Smooth muscle cell of the pulmonary artery (primary cell): Measurements from ENCODE around the gene MYOT. TPM values are rescaled to one million over a fixed set of nuclear protein-coding genes. Genes with fewer than 3 reads are reported as not detected.

Experiments used
- total RNA-seq: library from RNA; depleted of rRNA; stranded (reverse); fragments of >200 nt; gene quantifications from 2 replicates; pipeline ENCODE4 v1.2.3, GENCODE V29; 2014

Gene MYOT
- total RNA-seq: not detected in 2 replicates

GRCh38 chr5:137867664-137868063 is at the start of gene MYOT:
TSS of gene MYOT (plus strand) at chr5:137867860. CDS start at chr5:137870652, 2,792 bp downstream.

GRCh38 chr5:137888863-137889759 is 21.5 kb downstream of the MYOT start, which contains the start of gene PKD2L2:
TSS of gene PKD2L2 (plus strand) at chr5:137889457. CDS start at chr5:137889492, 35 bp downstream.

Other genes starting within 250 kb of the MYOT start
- gene KLHL3, start 131.8 kb upstream of the MYOT start, total RNA-seq: 3.6 and 4.2 TPM in 2 replicates
- gene HNRNPA0, start 113.5 kb upstream of the MYOT start, total RNA-seq: 11.0 and 11.7 TPM in 2 replicates
- gene PKD2L2, start 21.6 kb downstream of the MYOT start, total RNA-seq: not detected in 2 replicates
- 15.2 and 18.5 TPM in 2 replicates for gene FAM13B, start 165.2 kb downstream of the MYOT start, total RNA-seq
- gene WNT8A, start 216.2 kb downstream of the MYOT start, total RNA-seq: not detected in 2 replicates